ENCODE measurements around the gene AMMECR1. TPM values are rescaled to one million over a fixed set of nuclear protein-coding genes. Genes with fewer than 3 reads are reported as not detected.
"Not testable (repeated sequence)": the region's sequence is repeated elsewhere in the genome, so short reads cannot be mapped to it uniquely, and the experiment has no call there.

The AMMECR1 gene
- total RNA-seq, 2 experiments from 2014 or later: 16.6 to 16.7 TPM

DNA sequence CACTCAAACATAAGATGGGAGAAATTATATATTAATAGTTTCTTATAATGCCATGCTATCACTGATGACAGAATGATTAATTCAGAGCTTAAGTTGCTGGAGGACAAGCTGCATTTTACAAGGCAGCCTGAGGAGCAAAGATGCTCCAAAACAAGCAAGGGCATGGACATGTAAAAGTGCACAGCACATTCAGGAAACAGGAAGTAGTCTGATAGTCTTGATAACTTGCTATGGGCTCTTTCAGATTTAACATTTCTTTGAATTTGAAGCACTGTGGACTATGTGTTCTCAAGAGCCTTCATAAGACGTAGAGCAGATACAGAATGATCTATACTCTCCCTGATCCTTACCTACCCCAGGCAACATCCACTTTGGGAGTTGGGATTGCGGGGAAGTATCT is 50.0 kb downstream of the AMMECR1 start:
- CTCF ChIA-PET: no interaction called here

DNA sequence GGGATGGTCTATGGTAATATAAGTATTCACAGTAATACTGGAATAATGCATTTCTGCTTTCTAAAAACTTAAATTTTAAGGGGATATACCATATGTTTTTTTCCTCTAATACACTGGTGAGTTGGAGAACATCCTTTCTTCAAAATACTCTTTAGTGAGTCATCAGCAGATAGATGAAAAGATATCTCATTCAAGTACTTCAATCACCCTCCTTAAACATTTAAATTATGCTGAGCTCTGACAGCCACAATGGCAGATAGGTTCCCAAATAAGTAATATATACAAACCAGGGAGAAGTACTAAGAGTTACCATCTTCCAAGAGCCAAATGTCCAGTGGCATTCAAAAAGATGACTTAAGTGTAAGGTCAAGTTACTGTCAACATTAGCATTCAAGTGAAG is 52.2 kb downstream of the AMMECR1 start:
- CTCF ChIA-PET: no interaction called here
- POLR2A ChIA-PET: no interaction called here

More for the DNA sequence above, 50.0 kb downstream of the AMMECR1 start:
- POLR2A ChIA-PET: no interaction called here

DNA sequence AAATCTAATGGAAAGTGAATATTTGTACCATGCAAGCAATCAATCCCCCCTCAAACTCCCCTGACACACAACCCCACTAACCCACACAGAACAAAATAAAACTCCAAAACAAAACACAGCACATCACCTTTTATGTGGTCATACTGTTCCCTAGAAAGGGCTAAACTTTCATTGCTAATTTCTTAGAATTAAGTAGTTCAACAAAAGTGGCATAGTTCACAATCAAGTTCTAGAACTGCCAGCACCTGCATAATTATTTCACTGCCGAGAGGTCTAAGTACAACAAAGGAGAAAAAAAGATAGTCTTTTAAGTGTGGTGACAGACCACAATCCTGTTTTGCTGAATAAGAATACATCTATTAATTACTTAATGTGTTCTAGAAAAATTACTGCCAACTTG is 58.8 kb downstream of the AMMECR1 start:
- CTCF ChIA-PET: no interaction called here
- POLR2A ChIA-PET: no interaction called here

DNA sequence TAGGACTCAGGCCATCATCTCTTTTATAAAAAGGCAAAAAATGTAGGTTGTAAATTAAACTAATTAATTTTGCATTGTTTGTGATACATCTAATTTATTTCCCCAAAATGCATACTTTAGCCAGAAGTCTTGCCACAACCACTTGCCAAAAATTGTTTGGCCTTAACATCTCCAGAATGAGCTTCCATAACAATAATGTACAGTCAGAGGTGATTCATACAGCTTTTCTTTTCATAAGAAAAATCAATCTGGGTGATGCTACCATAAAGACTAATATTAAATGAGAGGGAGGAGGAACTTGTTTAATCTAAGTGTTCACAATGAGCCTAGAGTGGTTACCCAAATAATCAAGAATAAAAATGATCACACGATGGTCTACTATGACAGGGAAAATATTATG is 59.3 kb downstream of the AMMECR1 start:
- ChIA-PET CTCF (no interaction called here), POLR2A (no interaction called here)

DNA sequence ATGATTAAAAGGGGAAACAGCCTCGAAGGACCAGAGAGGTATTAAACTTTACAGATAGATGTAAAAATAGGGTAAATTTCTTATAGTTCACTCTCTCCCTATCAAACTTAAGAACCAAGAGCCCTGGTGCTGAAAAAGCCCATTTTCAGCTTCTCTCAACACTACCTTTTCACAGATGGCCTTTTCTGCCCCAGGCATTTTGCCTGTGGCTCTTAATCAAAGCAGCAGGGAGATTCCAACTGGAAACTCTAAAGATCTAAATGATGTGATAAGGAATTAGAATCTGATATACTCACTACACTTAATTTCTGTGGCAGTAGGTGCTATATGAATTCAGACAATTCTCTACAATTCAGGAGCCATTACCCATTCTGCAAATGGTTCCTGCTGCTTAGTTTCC is 60.0 kb downstream of the AMMECR1 start:
- POLR2A ChIA-PET: no interaction called here
- CTCF ChIA-PET: no interaction called here

DNA sequence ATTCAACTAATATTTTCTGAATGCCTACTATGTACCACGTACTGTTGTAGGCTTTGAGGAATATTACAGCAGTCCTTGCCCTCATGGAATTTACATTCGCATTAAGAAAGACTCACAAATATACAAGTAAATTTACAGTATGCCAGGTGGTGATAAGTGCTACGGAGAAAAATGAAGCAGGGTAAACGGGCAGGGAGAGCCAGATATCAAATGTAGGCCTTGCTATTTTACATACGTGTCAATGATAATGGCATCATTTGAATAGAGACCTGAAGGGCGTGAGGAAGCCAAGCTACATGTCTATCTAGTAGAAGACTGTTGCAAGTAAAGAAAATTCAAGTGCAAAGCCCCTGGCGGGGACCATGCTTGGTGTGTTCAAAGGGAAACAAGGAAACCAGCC is 65.2 kb downstream of the AMMECR1 start:
- CTCF ChIA-PET: no interaction called here
- POLR2A ChIA-PET: no interaction called here

DNA sequence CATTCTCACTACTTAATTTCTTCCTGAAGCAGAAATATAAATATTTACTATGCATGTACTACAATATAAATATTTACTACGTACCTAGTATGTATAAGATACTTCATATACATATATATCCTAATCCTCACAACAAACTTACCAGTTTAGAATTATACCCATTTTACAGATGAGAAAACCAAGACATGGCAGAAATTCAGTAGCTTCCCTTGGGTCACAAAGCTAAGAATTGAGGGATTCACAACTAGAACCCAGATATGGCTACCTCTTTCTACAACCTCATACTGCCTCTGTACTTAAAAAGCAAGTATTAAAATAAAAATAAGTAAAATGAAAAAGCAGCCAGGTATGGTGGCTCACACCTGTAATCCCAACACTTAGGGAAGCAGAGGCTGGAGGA is 65.9 kb downstream of the AMMECR1 start:
- ChIA-PET CTCF (no interaction called here), POLR2A (no interaction called here)

DNA sequence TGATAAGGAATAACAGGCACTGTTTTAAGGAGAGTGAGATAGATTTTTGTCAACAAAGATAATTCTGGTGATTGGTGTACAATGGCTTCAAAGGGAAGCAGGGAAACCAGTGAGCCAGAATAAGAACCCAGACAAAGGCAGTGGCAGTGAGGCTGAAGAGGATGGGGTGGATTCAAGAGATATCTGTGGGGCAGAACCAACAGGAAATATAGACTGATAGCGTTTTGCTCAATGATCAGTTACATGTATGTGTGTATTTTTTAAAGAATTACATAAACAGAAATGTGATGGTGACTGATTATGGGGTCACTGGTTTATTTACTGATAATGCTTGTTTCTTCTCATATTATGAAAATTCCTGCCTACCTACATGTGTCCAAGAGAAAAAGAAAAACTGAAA is 66.4 kb downstream of the AMMECR1 start:
- ChIA-PET CTCF (no interaction called here), POLR2A (no interaction called here)

DNA sequence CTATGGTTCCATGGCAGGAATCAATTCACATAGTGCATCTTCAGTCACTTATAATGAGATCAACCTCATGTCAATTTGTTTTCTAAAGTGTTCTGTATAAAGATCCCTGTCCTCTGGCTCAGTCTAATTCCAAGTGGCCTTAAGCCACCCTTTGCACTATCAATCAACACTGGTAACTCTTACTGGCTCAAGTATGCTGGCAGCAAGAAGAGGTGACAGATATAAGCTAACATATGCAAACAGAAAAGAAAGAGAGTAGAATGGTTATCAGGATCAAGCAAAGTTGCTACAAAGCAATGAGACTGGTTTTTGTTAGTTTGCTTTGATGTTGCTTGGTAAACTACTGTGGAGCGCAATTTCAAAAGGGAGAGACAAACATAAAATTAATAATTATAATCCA is 67.0 kb downstream of the AMMECR1 start:
- CTCF ChIA-PET: no interaction called here
- POLR2A ChIA-PET: no interaction called here

DNA sequence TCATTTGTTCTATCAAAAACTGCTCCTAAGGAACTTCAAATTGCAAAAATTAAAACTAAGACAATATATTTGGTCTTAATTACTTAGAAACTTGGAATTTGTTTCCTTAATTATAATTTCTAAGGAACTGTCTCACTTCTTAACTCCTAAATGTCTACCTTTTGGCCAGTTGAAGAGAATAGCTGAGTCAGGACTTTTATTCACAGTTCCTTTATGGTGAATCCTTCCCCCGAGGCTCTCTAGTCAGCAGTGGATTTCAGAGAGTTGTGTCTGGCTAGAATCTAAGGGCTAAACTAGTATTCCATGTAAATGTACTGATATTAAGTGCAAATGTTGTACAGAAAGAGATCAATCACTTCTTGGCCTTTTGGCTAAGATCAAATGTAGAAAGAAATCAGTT is 69.3 kb downstream of the AMMECR1 start:
- ChIA-PET POLR2A (no interaction called here), CTCF (no interaction called here)

DNA sequence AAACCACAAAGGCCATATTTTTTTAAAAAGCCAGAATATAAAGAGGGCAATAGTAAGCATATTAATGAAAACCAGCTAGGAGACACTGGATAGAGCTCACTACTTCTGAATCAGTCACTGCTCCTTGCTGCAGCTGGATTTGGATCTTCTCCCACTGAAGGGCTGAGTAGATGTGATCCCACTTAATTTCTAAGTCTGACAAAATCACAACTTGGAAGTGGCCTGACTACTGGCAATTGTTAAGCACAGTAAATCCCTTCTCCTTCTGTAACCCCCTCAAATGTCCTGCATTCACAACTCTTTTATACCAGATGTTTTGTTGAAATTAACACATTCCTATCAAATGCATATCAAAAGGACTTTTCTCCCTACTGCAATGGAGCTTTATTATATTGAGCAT is 72.9 kb downstream of the AMMECR1 start:
- ChIA-PET POLR2A (no interaction called here), CTCF (no interaction called here)

DNA sequence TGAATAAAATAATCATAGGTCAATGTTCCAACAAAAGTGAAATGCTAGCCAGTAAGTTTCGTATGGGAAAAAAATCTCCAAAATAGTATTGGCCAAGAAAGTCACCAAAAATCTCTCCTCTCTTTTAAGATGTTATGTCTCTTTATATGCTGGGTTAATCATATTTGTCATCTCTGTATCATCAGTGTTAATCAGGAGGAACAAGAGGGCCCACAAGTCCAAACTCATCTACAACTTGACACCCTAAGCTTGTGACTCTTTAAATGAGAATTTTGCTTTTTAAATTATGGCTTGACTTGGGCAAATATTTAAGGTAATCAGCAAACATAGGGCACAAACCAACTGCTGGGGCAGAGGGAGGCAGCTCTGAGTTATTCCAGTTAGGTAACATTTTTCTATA is 75.5 kb downstream of the AMMECR1 start:
- CTCF ChIA-PET: interaction anchor here (1.2 kb wide), 1 partner anchor 171 kb away, joined by 3 read pairs; no protein-coding TSS in a partner anchor
- POLR2A ChIA-PET: no interaction called here

DNA sequence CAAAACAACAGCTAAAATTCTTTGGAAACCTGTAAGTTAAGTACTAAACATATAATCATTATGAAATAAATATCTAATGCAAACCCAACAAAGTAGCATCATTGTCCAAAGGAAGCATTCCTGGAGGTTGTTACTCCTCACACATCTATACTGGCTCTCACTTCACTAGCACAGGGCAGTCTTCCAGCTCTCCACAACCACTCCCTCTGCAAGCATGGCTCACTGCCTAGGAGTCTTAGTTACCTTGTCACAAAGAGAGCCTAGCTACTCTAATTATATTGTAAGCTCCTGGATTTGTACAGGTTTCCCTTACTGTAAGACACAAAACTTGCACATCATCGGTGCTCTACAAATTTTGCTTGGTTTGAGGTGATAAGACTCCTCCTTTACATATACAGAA is 76.1 kb downstream of the AMMECR1 start:
- ChIA-PET POLR2A (no interaction called here), CTCF (interaction anchor here (1.2 kb wide), 1 partner anchor 171 kb away, joined by 3 read pairs; no protein-coding TSS in a partner anchor)

DNA sequence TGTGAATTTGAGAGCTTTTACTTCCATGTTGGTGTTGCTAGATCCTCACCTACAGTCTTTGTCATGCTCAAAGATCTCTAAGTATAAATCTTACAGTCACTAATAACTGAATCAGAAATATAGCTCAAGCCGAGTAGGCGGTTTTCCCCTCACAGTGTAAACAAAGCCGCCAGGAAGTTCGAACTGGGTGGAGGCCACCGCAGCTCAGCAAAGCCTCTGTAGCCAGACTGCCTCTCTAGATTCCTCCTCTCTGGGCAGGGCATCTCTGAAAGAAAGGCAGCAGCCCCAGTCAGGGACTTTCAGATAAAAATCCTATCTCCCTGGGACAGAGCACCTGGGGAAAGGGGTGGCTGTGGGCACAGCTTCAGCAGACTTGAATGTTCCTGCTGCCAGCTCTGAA is 79.6 kb downstream of the AMMECR1 start:
- CTCF ChIA-PET: not testable (repeated sequence)
- POLR2A ChIA-PET: interaction anchor here (0.6 to 0.8 kb wide), 2 partner anchors 72 to 79 kb away, joined by 3 read pairs; no protein-coding TSS in a partner anchor

DNA sequence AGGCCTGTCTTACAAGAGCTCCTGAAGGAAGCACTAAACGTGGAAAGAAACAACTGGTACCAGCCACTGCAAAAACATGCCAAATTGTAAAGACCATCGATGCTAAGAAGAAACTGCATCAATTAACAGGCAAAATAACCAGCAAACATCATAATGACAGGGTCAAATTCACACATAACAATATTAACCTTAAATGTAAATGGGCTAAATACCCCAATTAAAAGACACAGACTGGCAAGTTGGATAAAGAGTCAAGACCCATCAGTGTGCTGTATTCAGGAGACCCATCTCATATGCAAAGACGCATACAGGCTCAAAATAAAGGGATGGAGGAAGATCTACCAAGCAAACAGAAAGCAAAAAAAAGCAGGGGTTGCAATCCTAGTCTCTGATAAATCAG is 86.4 kb downstream of the AMMECR1 start:
- POLR2A ChIA-PET, CTCF ChIA-PET: not testable (repeated sequence)

DNA sequence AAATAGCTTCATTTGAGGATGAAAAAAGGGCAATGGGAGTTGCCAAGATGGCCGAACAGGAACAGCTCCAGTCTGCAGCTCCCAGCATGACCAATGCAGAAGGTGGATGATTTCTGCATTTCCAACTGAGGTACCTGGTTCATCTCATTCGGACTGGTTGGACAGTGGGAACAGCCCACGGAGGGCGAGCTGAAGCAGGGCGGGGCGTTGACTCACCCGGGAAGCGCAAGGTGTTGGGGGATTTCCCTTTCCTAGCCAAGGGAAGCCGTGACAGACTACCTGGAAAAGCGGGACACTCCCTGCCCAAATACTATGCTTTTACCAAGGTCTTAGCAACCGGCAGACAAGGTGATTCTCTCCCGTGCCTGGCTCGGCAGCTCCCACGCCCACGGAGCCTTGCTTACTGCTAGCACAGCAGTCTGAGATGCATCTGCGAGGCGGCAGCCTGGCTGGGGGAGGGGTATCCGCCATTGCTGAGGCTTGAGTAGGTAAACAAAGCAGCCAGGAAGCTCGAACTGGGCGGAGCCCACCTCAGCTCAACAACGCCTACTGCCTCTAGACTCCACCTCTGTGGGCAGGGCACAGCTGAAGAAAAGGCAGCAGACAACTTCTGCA is 88.3 kb downstream of the AMMECR1 start:
- POLR2A ChIA-PET, CTCF ChIA-PET: not testable (repeated sequence)

DNA sequence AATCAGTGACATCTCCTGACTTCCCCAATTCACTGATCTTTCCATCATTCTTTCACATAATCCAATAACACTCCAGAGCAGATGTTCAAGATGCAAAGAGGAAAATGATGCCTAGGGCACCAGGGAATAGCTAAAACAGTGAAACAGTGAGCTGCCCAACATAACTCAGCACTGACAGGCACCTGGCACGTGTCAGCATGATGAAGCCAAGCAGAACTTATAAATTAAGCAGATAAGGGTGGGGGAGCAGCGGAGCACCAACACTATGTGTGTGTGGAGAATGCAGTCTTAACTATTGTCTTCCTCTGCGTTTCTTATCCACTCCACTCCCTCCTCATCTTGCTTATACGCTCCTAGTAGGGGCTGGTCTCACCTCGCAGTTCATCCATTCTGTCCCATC is 89.4 kb downstream of the AMMECR1 start:
- ChIA-PET POLR2A (no interaction called here), CTCF (interaction anchor here (1.4 kb wide), 1 partner anchor 27 kb away, joined by 3 read pairs; no protein-coding TSS in a partner anchor)

DNA sequence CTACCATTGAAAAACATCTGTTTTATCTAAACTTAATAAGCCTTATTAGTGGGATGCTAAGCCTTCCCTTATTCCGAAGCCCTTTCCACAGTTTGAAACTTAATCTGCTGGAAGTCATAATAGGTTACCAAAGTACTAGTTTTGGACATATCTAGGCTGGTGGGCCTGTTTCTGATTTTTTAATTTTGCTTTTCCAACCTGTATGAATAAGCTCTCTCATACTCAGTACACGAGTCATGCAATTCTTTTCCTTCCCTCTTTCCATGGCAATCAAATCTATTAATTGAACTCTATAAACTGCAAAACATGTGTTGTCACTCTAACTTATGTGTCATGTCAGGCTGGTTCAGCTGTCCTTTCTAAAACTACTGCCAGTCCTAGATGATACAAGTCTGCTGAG is 91.0 kb downstream of the AMMECR1 start:
- CTCF ChIA-PET: no interaction called here
- POLR2A ChIA-PET: no interaction called here

DNA sequence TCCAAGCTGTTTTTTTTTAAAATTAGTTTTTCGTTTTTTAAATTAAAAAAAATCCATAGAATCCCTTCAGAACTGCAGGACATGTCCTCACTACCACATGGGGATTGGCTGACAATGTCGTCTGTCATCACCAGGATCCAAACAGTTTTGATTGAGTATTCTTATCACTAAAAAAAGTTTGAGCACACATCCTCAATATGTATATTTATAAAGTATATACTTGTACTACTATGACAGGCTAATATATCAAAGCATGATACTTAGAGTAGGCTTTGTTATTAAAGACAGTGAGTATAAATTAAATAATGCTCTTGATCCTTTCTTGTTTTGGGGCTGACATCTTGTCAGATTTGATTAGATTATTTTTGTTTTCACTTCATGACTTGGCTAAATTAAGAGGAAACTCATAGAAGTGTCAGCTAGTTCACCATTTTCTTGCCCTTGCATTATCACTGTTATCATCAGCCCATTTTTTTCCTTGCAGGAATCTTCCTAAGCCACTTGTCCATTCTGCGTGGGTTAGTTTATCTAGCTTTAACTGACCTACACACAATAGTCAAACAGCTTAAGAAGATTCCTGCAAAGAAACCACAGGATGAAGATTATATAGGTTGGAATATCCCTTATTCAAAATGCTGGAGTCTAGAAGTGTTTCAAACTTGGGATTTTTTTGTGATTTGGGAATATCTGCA is 92.8 kb downstream of the AMMECR1 start:
- ChIA-PET POLR2A (no interaction called here), CTCF (no interaction called here)

DNA sequence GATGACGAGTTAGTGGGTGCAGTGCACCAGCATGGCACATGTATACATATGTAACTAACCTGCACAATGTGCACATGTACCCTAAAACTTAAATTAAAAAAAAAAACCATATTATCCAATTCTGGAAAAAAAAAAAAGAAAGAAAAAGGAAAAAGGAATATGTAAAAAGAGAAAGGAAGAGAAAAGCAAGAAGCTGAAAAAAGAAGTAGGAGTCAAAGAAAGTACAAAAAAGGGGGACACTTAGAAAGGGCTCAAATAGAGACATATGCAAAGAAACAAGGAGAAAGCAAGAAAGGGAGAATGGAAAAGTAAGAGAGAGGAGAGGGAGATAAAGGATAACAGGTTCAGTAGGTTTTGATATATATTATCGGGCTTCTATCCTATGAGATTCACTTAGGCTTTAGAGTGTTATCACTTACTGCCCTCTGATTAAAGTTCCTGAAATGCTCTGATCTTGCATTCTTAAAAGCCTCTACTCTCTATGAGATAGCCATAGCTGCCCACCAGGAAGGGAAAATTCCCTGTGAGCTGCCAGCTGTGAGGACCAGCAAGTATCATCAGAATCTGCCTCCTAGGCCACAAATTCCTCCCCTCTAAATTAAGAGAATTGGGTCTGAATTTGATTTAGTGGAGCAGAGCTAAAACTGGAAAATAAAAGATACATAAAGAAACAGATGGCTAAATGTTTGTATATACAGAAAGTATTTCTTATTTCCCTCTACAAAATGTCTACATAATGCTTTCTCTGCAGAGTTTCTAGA is 95.2 kb downstream of the AMMECR1 start:
- POLR2A ChIA-PET: interaction anchor here (0.6 kb wide), 1 partner anchor 236 kb away, joined by 3 read pairs; no protein-coding TSS in a partner anchor

DNA sequence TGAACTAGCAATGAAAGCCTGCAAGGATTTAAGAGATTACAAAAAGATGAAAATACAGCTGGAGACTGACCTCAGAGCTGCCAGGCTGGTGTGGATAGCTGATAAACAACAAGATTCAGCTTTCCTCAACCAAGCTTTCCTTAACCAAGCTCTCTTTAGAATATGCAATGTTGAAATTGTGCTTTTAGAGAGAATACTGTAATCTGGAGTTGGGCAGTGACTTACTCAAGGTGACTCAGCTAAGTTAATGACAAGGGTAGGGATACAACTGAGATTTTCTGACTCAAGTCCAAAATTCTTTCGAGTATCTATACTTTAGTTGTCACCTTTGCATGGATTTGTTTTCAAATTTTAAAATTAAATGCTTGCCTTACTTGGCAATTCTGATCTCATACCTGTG is 98.0 kb downstream of the AMMECR1 start:
- POLR2A ChIA-PET: no interaction called here
- CTCF ChIA-PET: no interaction called here

More for the DNA sequence above, 95.2 kb downstream of the AMMECR1 start:
- CTCF ChIA-PET: no interaction called here

Data from activated CD8-positive, alpha-beta memory T cell treated with anti-CD3 and anti-CD28 coated beads for 36 hours (primary cell).